Tibial nerve (tissue), 4 donors: ENCODE results near the gene TNS2.

Source experiments
- CTCF ChIP-seq, 5 experiments: fragments of 200-600 bp in 3 of 5; fragments of 450-650 bp in 2 of 5; sonication (generic) in 3 of 5; IDR thresholded peaks; one replicate each; pipeline ENCODE4 v1.5.1; 2016 to 2019; ENCODE audit warnings: antibody characterized with exemption in 5 of 5, mild to moderate bottlenecking in 3 of 5, moderate library complexity in 2 of 5
- EP300 ChIP-seq, 2 donors: sonication (generic); formaldehyde crosslinking; IDR thresholded peaks; one replicate each; pipeline ENCODE4 v1.6.1; 2017; ENCODE audit warnings: antibody characterized with exemption in 2 of 2, mild to moderate bottlenecking in 1 of 2
- POLR2A ChIP-seq, 2 donors: fragments of 450-650 bp; IDR thresholded peaks; one replicate each; pipeline ENCODE4 v1.6.1; 2017; ENCODE audit warnings: antibody characterized with exemption in 2 of 2, mild to moderate bottlenecking in 2 of 2, moderate library complexity in 2 of 2

DNA sequence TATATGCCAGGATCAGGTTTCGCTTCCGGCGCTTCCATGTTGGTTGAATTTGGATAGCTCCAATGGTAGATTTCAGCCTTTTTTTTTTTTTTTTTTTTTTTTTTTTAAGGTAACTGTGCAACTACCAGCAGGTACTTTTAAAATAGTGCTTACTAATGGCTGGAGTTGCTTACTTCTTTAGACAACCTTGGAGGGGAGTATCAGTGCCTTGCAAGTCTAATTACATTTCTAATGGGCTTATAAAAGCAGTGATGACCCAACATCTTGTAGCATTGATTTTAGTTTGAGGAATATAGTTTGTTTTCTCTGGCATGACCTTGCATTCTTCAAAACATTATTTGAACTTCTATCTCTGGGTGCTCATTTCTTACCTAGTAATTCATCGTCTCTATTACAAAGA, 42.5 kb upstream of the TNS2 start:
- TF ChIP-seq CTCF (IDR thresholded peaks at IDR 0.05), result no peak
- TF ChIP-seq POLR2A (IDR thresholded peaks at IDR 0.05), result no peak
- TF ChIP-seq EP300 (IDR thresholded peaks at IDR 0.05), result no peak
